HepG2 (cell line): Measurements from ENCODE around the gene VCP. TPM values are rescaled to one million over a fixed set of nuclear protein-coding genes. Genes with fewer than 3 reads are reported as not detected.

Source experiments
- CERS6 ChIP-seq: sonication (generic); formaldehyde crosslinking; IDR thresholded peaks from 2 replicates; pipeline ENCODE4 v1.5.0; 2020; ENCODE audit warnings: missing genetic modification reagents
- ETV6 ChIP-seq: sonication (generic); formaldehyde crosslinking; conservative IDR thresholded peaks from 2 replicates; pipeline ENCODE4 v1.4.0; 2020; ENCODE audit warnings: missing genetic modification reagents
- GATAD1 ChIP-seq: IDR thresholded peaks from 2 replicates; pipeline ENCODE4 v1.6.1; 2016; ENCODE audit warnings: missing genetic modification reagents, missing compliant biosample characterization
- JDP2 ChIP-seq: sonication (generic); formaldehyde crosslinking; IDR thresholded peaks from 2 replicates; pipeline ENCODE4 v1.8.1; 2022; ENCODE audit warnings: missing genetic modification reagents, borderline replicate concordance
- KIAA2018 ChIP-seq: sonication (generic); formaldehyde crosslinking; IDR thresholded peaks from 2 replicates; pipeline ENCODE4 v1.5.0; 2020; ENCODE audit warnings: mild to moderate bottlenecking, missing genetic modification reagents, borderline replicate concordance
- KLF6 ChIP-seq: IDR thresholded peaks from 2 replicates; pipeline ENCODE4 v1.8.0; 2016; ENCODE audit warnings: missing biosample characterization, missing genetic modification reagents
- MAFK ChIP-seq, 2 experiments: IDR thresholded peaks in 1 of 2; conservative IDR thresholded peaks in 1 of 2; 2 replicates each; pipeline ENCODE4 v1.6.1; 2011; ENCODE audit warnings: improper control_type of control experiment in 2 of 2, low read length in 2 of 2
- MEF2D ChIP-seq: sonication (generic); formaldehyde crosslinking; IDR thresholded peaks from 2 replicates; pipeline ENCODE4 v1.5.1; 2020; ENCODE audit warnings: mild to moderate bottlenecking, missing genetic modification reagents
- MXD1 ChIP-seq: sonication (generic); formaldehyde crosslinking; IDR thresholded peaks from 2 replicates; pipeline ENCODE4 v1.4.0; 2020; ENCODE audit warnings: mild to moderate bottlenecking, missing genetic modification reagents
- MYC ChIP-seq: sonication (generic); formaldehyde crosslinking; IDR thresholded peaks from 2 replicates; pipeline ENCODE4 v1.9.0; 2021; ENCODE audit warnings: missing genetic modification reagents, borderline replicate concordance
- NR3C1 ChIP-seq: sonication (generic); formaldehyde crosslinking; IDR thresholded peaks from 2 replicates; pipeline ENCODE4 v1.4.0; 2020; ENCODE audit warnings: missing genetic modification reagents
- POLR2AphosphoS5 ChIP-seq: IDR thresholded peaks from 2 replicates; pipeline ENCODE4 v1.6.1; 2012; ENCODE audit warnings: low read depth, low read length
- PRMT3 ChIP-seq: sonication (generic); formaldehyde crosslinking; IDR thresholded peaks from 2 replicates; pipeline ENCODE4 v1.8.1; 2022; ENCODE audit warnings: low read depth, mild to moderate bottlenecking, moderate library complexity, missing genetic modification reagents, borderline replicate concordance
- TEAD3 ChIP-seq: optimal IDR thresholded peaks from 2 replicates; pipeline ENCODE3; 2016; ENCODE audit warnings: borderline replicate concordance
- YEATS4 ChIP-seq: sonication (generic); formaldehyde crosslinking; IDR thresholded peaks from 2 replicates; pipeline ENCODE4 v1.4.0; 2020; ENCODE audit warnings: missing genetic modification reagents, borderline replicate concordance
- YY1 ChIP-seq: IDR thresholded peaks from 2 replicates; pipeline ENCODE4 v1.6.1; 2011; ENCODE audit warnings: low read length, low read depth, moderate library complexity, mild to moderate bottlenecking; ENCODE audit not compliant: insufficient read depth, insufficient replicate concordance
- ZBTB37 ChIP-seq: sonication (generic); formaldehyde crosslinking; IDR thresholded peaks from 2 replicates; pipeline ENCODE4 v1.4.0; 2020; ENCODE audit warnings: mild to moderate bottlenecking, missing genetic modification reagents
- ZNF720 ChIP-seq: sonication (generic); formaldehyde crosslinking; IDR thresholded peaks from 2 replicates; pipeline ENCODE4 v1.4.0; 2020; ENCODE audit warnings: missing genetic modification reagents
- polyA plus RNA-seq, 8 experiments: library from polyadenylated mRNA; depleted of rRNA in 3 of 8; stranded (reverse) in 7 of 8; unstranded in 1 of 8; fragments of >200 nt; fragmentation: Illumina TruSeq in 4 of 8; extraction: Trizol in 4 of 8; gene quantifications; 2 replicates each; pipeline versions ENCODE4 v1.2.1 to v1.2.3, GENCODE V29; 2011 to 2016; ENCODE audit warnings: low read depth in 4 of 8, missing spikeins in 1 of 8, mixed read lengths in 1 of 8; ENCODE audit not compliant: insufficient read depth in 1 of 8
- total RNA-seq, 5 experiments: library from RNA; depleted of rRNA; stranded (reverse); fragments of >200 nt; fragmentation: Illumina TruSeq; extraction: Trizol; gene quantifications; 2 replicates each; pipeline ENCODE4 v1.2.3, GENCODE V29; 2016; ENCODE audit warnings: low read depth in 1 of 5

Gene VCP
- total and polyA plus RNA-seq, 2 of the 13 experiments (the other 11 are each of a cell fraction or from before 2014, with no cell fraction given): 143 to 391 TPM

GRCh38 chr9:35102769-35103659 lies 30.6 kb upstream of the VCP start, which contains the start of gene STOML2 (continued):
- 0 out of 2 replicates have a peak, but pooled peaks have one; percentile 38 for TF ChIP-seq KLF6 (CRISPR knock-in tag)
- peak; percentile 82; the same call in 1 of the 2 replicates for TF ChIP-seq ETV6
- TF ChIP-seq MYC (CRISPR knock-in tag): peak; percentile 90
- TF ChIP-seq TEAD3 (CRISPR knock-in tag): peak; percentile 72
- no peak for TF ChIP-seq JDP2
- TF ChIP-seq PRMT3 (CRISPR knock-in tag): no peak
- TF ChIP-seq YEATS4 (CRISPR knock-in tag): peak; percentile 94
- TF ChIP-seq MXD1: no peak; the same call in 1 of the 2 replicates
- peak; percentile 83 for TF ChIP-seq POLR2AphosphoS5
- TF ChIP-seq ZBTB37: no peak
- no peak for TF ChIP-seq ZNF720 (CRISPR knock-in tag)
- TF ChIP-seq NR3C1 (CRISPR knock-in tag): no peak
- no peak for TF ChIP-seq MAFK (conservative IDR thresholded peaks at IDR 0.05 in 1 of 2, IDR thresholded peaks at IDR 0.05 in 1 of 2; ENCODE audit: low read length in 2 of 2)
- peak; percentile 99 for TF ChIP-seq GATAD1 (CRISPR knock-in tag)
- TF ChIP-seq CERS6 (CRISPR knock-in tag): no peak
- TF ChIP-seq YY1: peak; percentile 72
- no peak for TF ChIP-seq KIAA2018 (CRISPR knock-in tag)
- TF ChIP-seq MEF2D: no peak
